ENCODE results near the gene CDH6. TPM values are rescaled to one million over a fixed set of nuclear protein-coding genes. Genes with fewer than 3 reads are reported as not detected.

CDH6 gene
- total and polyA plus RNA-seq, 12 donors = 1.1 to 7.5 (median 3.4) TPM

DNA sequence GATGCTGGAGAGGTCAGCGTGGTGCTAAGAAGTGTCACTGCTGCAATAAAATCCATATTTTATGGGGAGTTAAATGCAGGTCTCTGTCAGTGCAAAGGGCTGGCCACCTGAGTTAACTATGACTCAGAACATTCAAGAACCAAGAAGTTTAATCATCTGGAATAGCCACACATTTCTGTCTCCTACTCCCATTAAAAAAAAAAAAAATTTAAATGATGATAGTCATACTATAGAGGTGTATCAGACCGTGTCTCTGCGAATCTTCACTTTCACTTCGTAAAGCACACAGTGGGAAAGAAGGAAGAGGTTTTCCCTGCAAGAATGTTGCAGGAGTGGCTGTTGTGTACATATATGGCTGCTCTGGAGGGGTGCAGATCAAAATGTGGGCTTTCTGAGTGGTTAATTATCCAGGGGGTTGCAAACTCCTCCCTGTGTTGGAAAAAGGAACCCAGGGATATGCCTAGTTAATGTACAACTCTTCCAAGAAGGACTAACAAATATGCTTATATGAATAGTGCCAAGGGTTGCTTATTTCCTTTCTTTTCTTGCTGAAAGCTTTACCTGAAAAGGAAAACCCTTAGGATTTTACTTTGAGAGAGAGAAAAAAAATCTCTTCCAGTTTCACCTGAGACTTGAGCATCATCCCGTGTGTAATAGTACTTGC lies 1.5 kb downstream of the CDH6 start:
- H3K4me3 ChIP-seq = peak overlapping the region in 9 of 10 donors; percentile 38 to 62 (median 54)
- H3K36me3 ChIP-seq = no peaks in the 10 kb centered on the region
- WGBS, 2 donors = 44 to 51% methylated on average over 5 of the region's 5 CpGs
- peaks cover 0 to 74% (median 50%) of the 10 kb centered on the region in 7 donors for H3K27me3 ChIP-seq
- peak overlapping the region in 6 of 10 donors; percentile 33 to 74 (median 66) for H3K27ac ChIP-seq
- peaks cover 0 to 21% (median 4%) of the 10 kb centered on the region in 9 donors for H3K4me1 ChIP-seq
- no peak for TF ChIP-seq CTCF (IDR thresholded peaks at IDR 0.05)
- intact Hi-C loops (cut with DNase I) = loop anchor here in 2 of 10 donors (5.0 kb wide), 2 partner anchors 32 to 37 kb away; no protein-coding TSS in a partner anchor
- no peaks in the 10 kb centered on the region for H3K9me3 ChIP-seq
- DNase-seq (no peak), ATAC-seq (no peak)

DNA sequence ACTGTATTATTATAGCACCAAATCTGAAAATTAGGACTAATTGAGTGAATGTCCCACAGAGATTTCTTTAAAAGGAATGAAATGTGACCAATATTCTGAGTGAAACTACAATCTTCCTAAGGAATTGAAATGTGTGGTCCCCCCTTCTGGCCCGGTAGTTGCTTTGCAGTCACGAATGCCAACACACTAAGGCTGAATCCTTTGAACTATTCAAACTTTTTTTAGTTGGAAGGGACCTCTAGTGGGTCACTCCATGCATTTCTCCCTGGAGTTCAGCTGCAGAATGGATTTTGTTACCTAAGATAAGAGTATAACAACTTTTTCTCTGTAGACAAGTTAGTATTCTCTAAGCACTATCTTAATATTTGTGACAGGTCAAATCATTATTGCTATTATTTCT lies 2.8 kb downstream of the CDH6 start:
- WGBS, 2 donors = 23 to 47% methylated on average over 2 of the region's 2 CpGs
- Histone ChIP-seq H3K27ac (peak overlapping the region in 1 of 10 donors; percentile 9), H3K36me3 (no peaks in the 10 kb centered on the region), H3K4me3 (peak overlapping the region in 2 of 10 donors; percentile 58 to 62), H3K9me3 (no peaks in the 10 kb centered on the region), H3K27me3 (peaks cover 0 to 66% (median 50%) of the 10 kb centered on the region in 7 donors), H3K4me1 (peaks cover 0 to 21% (median 4%) of the 10 kb centered on the region in 9 donors)
- no peak for DNase-seq
- peak in 1 of 9 donors; percentile 31 for TF ChIP-seq CTCF (IDR thresholded peaks at IDR 0.05)
- intact Hi-C loops (cut with DNase I) = no loop called here
- no peak for ATAC-seq

- Histone ChIP-seq H3K36me3 (no peaks in the 10 kb centered on the region), H3K9me3 (no peaks in the 10 kb centered on the region), H3K27ac (peak overlapping the region in 2 of 10 donors; percentile 9 to 24), H3K4me3 (no peak overlapping the region), H3K4me1 (peaks cover 0 to 21% (median 4%) of the 10 kb centered on the region in 9 donors), H3K27me3 (peaks cover 0 to 61% (median 50%) of the 10 kb centered on the region in 7 donors)
- intact Hi-C loops (cut with DNase I) = no loop called here
- no peak for ATAC-seq
- DNase-seq = no peak
- TF ChIP-seq CTCF (IDR thresholded peaks at IDR 0.05) = no peak
- WGBS, 2 donors = 6 to 26% methylated on average over 1 of the region's 1 CpG
Observed at GRCh38 chr5:31197183-31197582, 3.7 kb downstream of the CDH6 start.

DNA sequence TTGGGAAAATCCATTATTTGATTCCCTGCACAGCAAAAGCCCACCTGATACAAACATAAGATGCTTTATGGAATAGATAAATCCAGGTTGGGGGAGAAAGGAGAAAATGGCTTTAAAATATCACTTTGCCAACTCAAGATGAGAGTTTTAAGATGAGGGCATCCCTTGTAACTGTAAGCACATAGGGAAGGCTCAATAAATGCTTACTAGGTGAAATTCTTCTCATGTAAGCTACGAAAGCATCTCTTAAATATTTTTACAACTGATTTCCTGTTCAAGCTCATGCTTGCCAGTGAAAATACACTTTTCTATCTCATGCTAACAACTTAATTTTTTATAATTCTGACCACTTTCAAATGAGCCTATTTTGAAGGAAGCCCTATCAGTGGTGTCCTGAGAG lies 11.5 kb downstream of the CDH6 start:
- intact Hi-C loops (cut with DNase I) = no loop called here
- no peak overlapping the region for H3K27ac ChIP-seq
- H3K36me3 ChIP-seq = no peaks in the 10 kb centered on the region
- H3K27me3 ChIP-seq = no peaks in the 10 kb centered on the region
- no peaks in the 10 kb centered on the region for H3K9me3 ChIP-seq
- H3K4me3 ChIP-seq = no peak overlapping the region
- WGBS, 2 donors = 59 to 66% methylated on average over 1 of the region's 1 CpG
- ATAC-seq = no peak
- no peaks in the 10 kb centered on the region for H3K4me1 ChIP-seq
- TF ChIP-seq CTCF (IDR thresholded peaks at IDR 0.05) = no peak
- DNase-seq = no peak

All from heart right ventricle (tissue), 16 donors.